HCT116 (cell line): Measurements from ENCODE around the gene SEC11A. TPM values are rescaled to one million over a fixed set of nuclear protein-coding genes. Genes with fewer than 3 reads are reported as not detected.
A peak's percentile ranks its signal among the peaks of the same experiment; 100 is the strongest.

ENCODE experiments used
- ATAC-seq: fragments of 200-7000 bp; cut with Tn5 transposase; 2 replicates; pipeline ENCODE4 v1.9.1; 2020; ENCODE audit warnings: mild to moderate bottlenecking, moderate library complexity
- BruUV-seq: library from RNA; stranded (reverse); fragments of 400-500 nt; replicated peaks from 2 replicates; lab custom pipeline; 2021; lab: Mats Ljungman, UMichigan
- CTCF ChIA-PET: fragments of 300-600 bp; sonication (Branson Sonifier 250); formaldehyde crosslinking; loops from one replicate; lab custom pipeline; 2021; ENCODE audit warnings: antibody characterized with exemption; lab: Charles Lee
- POLR2A ChIA-PET: fragments of 300-600, 350-600 bp; sonication (Branson Sonifier 250); formaldehyde crosslinking; loops from one replicate; lab custom pipeline; 2021; ENCODE audit warnings: antibody characterized with exemption; lab: Charles Lee
- RAD21 ChIA-PET, 2 experiments: fragments of 300-600 bp; sonication (Branson Sonifier 250); formaldehyde crosslinking; loops; one replicate each; lab custom pipeline; 2023; ENCODE audit warnings: low total read pairs in 2 of 2; ENCODE audit not compliant: uncharacterized antibody in 2 of 2, unreplicated experiment in 2 of 2, low non-redundant PET in 1 of 2; lab: Charles Lee
- DNase-seq: peaks from one replicate; pipeline ENCODE4 v3.0.0-alpha.2; 2010; ENCODE audit warnings: low read depth, low spot score
- H2AFZ ChIP-seq: fragments of 200-600 bp; shearing (Covaris generic), sonication (generic); 2 replicates; pipeline ENCODE4 v1.6.1; 2017; ENCODE audit warnings: low read depth, mixed run types, mixed read lengths, antibody characterized with exemption, low read length; ENCODE audit not compliant: poor library complexity, severe bottlenecking
- H3K27ac ChIP-seq: 2 replicates; pipeline ENCODE4 v1.5.1; 2012; ENCODE audit warnings: low read depth, low read length
- H3K27me3 ChIP-seq: fragments of 200-600 bp; sonication (generic); 2 replicates; pipeline ENCODE4 v1.6.1; 2016; ENCODE audit warnings: mixed run types, low read length, mixed read lengths; ENCODE audit not compliant: insufficient read depth
- H3K36me3 ChIP-seq, 2 experiments: fragments of 200-500 bp in 1 of 2; fragments of 200-600 bp in 1 of 2; sonication (Bioruptor generic) in 1 of 2; sonication (generic) in 1 of 2; 2 replicates each; pipeline versions ENCODE4 v1.5.1 to v1.6.1; 2014 to 2016; ENCODE audit warnings: low read length in 2 of 2, inconsistent platforms in 1 of 2, mixed read lengths in 1 of 2, mixed run types in 1 of 2; ENCODE audit not compliant: insufficient read depth in 2 of 2, control insufficient read depth in 1 of 2
- H3K4me1 ChIP-seq, 2 experiments: fragments of 200-600 bp in 1 of 2; sonication (generic) in 1 of 2; 2 replicates each; pipeline versions ENCODE4 v1.5.1 to v1.6.1; 2012 to 2017; ENCODE audit warnings: low read length in 2 of 2, inconsistent platforms in 1 of 2, mild to moderate bottlenecking in 1 of 2, mixed read lengths in 1 of 2, mixed run types in 1 of 2, moderate library complexity in 1 of 2; ENCODE audit not compliant: insufficient read depth in 2 of 2, control insufficient read depth in 1 of 2
- H3K4me2 ChIP-seq: fragments of 200-600 bp; sonication (generic); 2 replicates; pipeline ENCODE4 v1.6.1; 2017; ENCODE audit warnings: mixed run types, low read length, mixed read lengths
- H3K4me3 ChIP-seq, 2 experiments: fragments of 200-600 bp in 1 of 2; sonication (generic) in 1 of 2; replicated peaks in 1 of 2; 2 replicates each; pipeline ENCODE4 v1.5.1; 2011 to 2016; ENCODE audit warnings: low read length in 2 of 2, control low read depth in 1 of 2, low read depth in 1 of 2, mild to moderate bottlenecking in 1 of 2, mixed read lengths in 1 of 2, mixed run types in 1 of 2
- H3K79me2 ChIP-seq: fragments of 200-600 bp; sonication (generic); 2 replicates; pipeline ENCODE4 v1.6.1; 2017; ENCODE audit warnings: mild to moderate bottlenecking, mixed run types, low read length, moderate library complexity, mixed read lengths; ENCODE audit not compliant: insufficient read depth
- H3K9ac ChIP-seq: fragments of 200-600 bp; sonication (generic); 2 replicates; pipeline ENCODE4 v1.6.1; 2016; ENCODE audit warnings: low read length, mixed read lengths
- H3K9me2 ChIP-seq: fragments of 200-600 bp; sonication (generic), shearing (Covaris generic); 2 replicates; pipeline ENCODE4 v1.6.1; 2017; ENCODE audit warnings: mixed run types, mild to moderate bottlenecking, moderate library complexity; ENCODE audit not compliant: insufficient read depth
- H3K9me3 ChIP-seq, 2 experiments: fragments of 200-500 bp in 1 of 2; fragments of 200-600 bp in 1 of 2; sonication (Bioruptor generic) in 1 of 2; sonication (generic) in 1 of 2; 2 replicates each; pipeline ENCODE4 v1.6.1; 2014 to 2017; ENCODE audit warnings: low read length in 2 of 2, mixed read lengths in 2 of 2, inconsistent platforms in 1 of 2, low read depth in 1 of 2, mild to moderate bottlenecking in 1 of 2, mixed run types in 1 of 2, moderate library complexity in 1 of 2; ENCODE audit not compliant: control insufficient read depth in 1 of 2, insufficient read depth in 1 of 2
- H4K20me1 ChIP-seq: fragments of 200-600 bp; sonication (generic), shearing (Covaris generic); 2 replicates; pipeline ENCODE4 v1.6.1; 2017; ENCODE audit warnings: mixed run types, mild to moderate bottlenecking, moderate library complexity; ENCODE audit not compliant: insufficient read depth
- CBX3 ChIP-seq: IDR thresholded peaks from 2 replicates; pipeline ENCODE4 v1.6.1; 2012; ENCODE audit warnings: low read depth
- CEBPB ChIP-seq: IDR thresholded peaks from 2 replicates; pipeline ENCODE4 v1.6.1; 2012; ENCODE audit warnings: low read depth
- EGR1 ChIP-seq: IDR thresholded peaks from 2 replicates; pipeline ENCODE4 v1.6.1; 2012; ENCODE audit warnings: low read depth
- ELF1 ChIP-seq: IDR thresholded peaks from 2 replicates; pipeline ENCODE4 v1.6.1; 2012; ENCODE audit warnings: low read depth, borderline replicate concordance
- EZH2 ChIP-seq: fragments of 200-600 bp; sonication (generic); IDR thresholded peaks from 2 replicates; pipeline ENCODE4 v1.6.1; 2017; ENCODE audit warnings: antibody characterized with exemption, mixed run types
- EZH2phosphoT487 ChIP-seq: fragments of 200-600 bp; IDR thresholded peaks from 2 replicates; pipeline ENCODE4 v1.6.1; 2018; ENCODE audit warnings: antibody characterized with exemption, borderline replicate concordance
- POLR2A ChIP-seq: IDR thresholded peaks from 2 replicates; pipeline ENCODE4 v1.7.0; 2011; ENCODE audit warnings: borderline replicate concordance; ENCODE audit not compliant: insufficient read depth, insufficient read length; ENCODE audit errors: extremely low read depth
- POLR2AphosphoS5 ChIP-seq: IDR thresholded peaks from 2 replicates; pipeline ENCODE4 v1.6.1; 2011; ENCODE audit warnings: mild to moderate bottlenecking, low read depth, low read length, moderate library complexity
- RAD21 ChIP-seq: IDR thresholded peaks from 2 replicates; pipeline ENCODE4 v1.6.1; 2012; ENCODE audit warnings: low read depth, mild to moderate bottlenecking
- SP1 ChIP-seq: IDR thresholded peaks from 2 replicates; pipeline ENCODE4 v1.6.1; 2012; ENCODE audit warnings: low read depth
- SRF ChIP-seq: IDR thresholded peaks from 2 replicates; pipeline ENCODE4 v1.6.1; 2012; ENCODE audit warnings: low read depth
- YY1 ChIP-seq: IDR thresholded peaks from 2 replicates; pipeline ENCODE4 v1.6.1; 2011; ENCODE audit warnings: low read length, low read depth, moderate library complexity, mild to moderate bottlenecking; ENCODE audit not compliant: insufficient replicate concordance; ENCODE audit errors: extremely low read depth
- ZFX ChIP-seq: fragments of 450-650 bp; IDR thresholded peaks from 2 replicates; pipeline ENCODE4 v1.6.1; 2017
- ZNF274 ChIP-seq: fragments of 200-500 bp; sonication (Bioruptor generic); IDR thresholded peaks from 2 replicates; pipeline ENCODE4 v1.6.1; 2014; ENCODE audit warnings: mild to moderate bottlenecking, low read depth, low read length, inconsistent platforms
- intact Hi-C: fragments of 100-400 bp; cut with micrococcal nuclease; formaldehyde crosslinking; loops from 2 replicates; pipeline ENCODE4 v1.10.0; 2022
- total RNA-seq: library from RNA; stranded (reverse); gene quantifications from one replicate; pipeline ENCODE4 v1.2.1, GENCODE V29; 2021; ENCODE audit not compliant: unreplicated experiment
- TF ChIP-seq, protein P1 (sequence below): IDR thresholded peaks from 2 replicates; pipeline ENCODE4 v1.6.1; 2012; ENCODE audit warnings: low read depth
- TF ChIP-seq, protein P2 (sequence below), 3 experiments: fragments of 200-600 bp in 1 of 3; sonication (generic) in 1 of 3; IDR thresholded peaks in 2 of 3; conservative IDR thresholded peaks in 1 of 3; 2 replicates each; pipeline ENCODE4 v1.5.1; 2012 to 2017; ENCODE audit warnings: low read depth in 2 of 3, low read length in 2 of 3, antibody characterized with exemption in 1 of 3, borderline replicate concordance in 1 of 3, control low read depth in 1 of 3, mild to moderate bottlenecking in 1 of 3, mixed read lengths in 1 of 3, mixed run types in 1 of 3, moderate library complexity in 1 of 3; ENCODE audit not compliant: insufficient read depth in 1 of 3
- TF ChIP-seq, protein P3 (sequence below): IDR thresholded peaks from 2 replicates; pipeline ENCODE4 v1.6.1; 2011; ENCODE audit warnings: mild to moderate bottlenecking, low read length, moderate library complexity; ENCODE audit not compliant: insufficient replicate concordance; ENCODE audit errors: extremely low read depth
- TF ChIP-seq, protein P4 (sequence below): IDR thresholded peaks from 2 replicates; pipeline ENCODE4 v1.6.1; 2012

Gene SEC11A
- total RNA-seq, 1 experiment from 2014 or later, result 175 TPM

DNA sequence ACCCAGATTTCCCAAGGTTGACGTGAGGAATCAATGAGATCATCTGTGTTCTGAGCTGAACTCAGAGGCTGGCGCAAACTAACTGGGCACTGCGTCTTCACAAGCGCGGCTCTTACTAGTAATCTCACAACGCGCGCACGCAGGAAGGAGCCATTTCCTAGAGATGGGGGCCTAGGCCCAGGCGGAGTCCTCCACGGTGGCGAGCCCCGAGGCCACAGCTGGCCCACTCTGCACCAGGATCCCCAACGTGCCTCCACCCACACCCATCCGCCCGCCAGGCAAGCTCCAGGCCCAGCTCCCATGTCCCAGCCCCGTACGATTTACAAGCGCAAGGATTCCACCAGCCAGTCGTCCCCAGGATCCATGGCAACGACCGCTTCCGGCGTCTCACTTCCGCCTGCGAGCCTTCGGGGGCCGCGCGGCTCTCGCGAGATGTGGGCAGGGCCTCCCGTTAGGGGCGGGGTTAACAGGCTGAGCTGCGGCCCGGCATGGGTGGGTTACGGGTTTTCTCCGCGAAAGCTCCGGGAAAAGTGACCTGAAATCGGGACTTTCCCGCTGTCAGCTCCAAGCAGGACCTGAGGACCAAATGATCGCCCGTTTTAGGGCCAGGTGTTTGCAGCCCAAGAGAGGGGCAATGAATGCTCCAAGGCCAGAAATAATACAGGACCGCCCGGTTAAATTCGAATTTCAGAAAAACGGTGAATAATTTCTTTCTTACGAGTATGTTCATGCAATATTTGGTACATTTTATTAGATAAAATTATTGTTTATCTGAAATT lies 61.8 kb downstream of the SEC11A start, which contains the start of gene WDR73:
Gene WDR73 (minus strand): TSS at position 374 of the 779 bp plus-strand sequence. CDS start 9 bp downstream, at position 365.
- no TSS peak for BruUV-seq
- POLR2A ChIA-PET, result interaction anchor here (0.8 to 1.6 kb wide), 4 partner anchors 15 to 274 kb away, joined by 3 to 5 read pairs (median 4); no protein-coding TSS in a partner anchor
- H3K9ac ChIP-seq, result peak within 1 kb of the TSS; percentile 98
- intact Hi-C loops, result loop anchor here (1.0 to 10.0 kb wide), 5 partner anchors 94 to 281 kb away; partner anchors contain the start of gene ZNF592
- peaks cover 18 to 54% of the 10 kb centered on the region in 2 experiments for H3K4me1 ChIP-seq
- peaks cover 19 to 29% of the 10 kb centered on the region in 2 experiments for H3K36me3 ChIP-seq
- peak within 1 kb of the TSS; percentile 61 to 86 for H3K4me3 ChIP-seq
- CTCF ChIA-PET, result interaction anchor here (0.7 to 1.6 kb wide), 5 partner anchors 66 to 281 kb away, joined by 3 to 6 read pairs (median 4); no protein-coding TSS in a partner anchor
- H4K20me1 ChIP-seq, result no peaks in the 10 kb centered on the region
- peak within 1 kb of the TSS; percentile 16 for H2AFZ ChIP-seq
- ATAC-seq (peak; percentile 91), DNase-seq (peak; percentile 87)
- no peaks in the 10 kb centered on the region for H3K9me2 ChIP-seq
- RAD21 ChIA-PET, result interaction anchor here in 1 of 2 experiments (0.7 to 0.8 kb wide), 2 partner anchors 23 to 274 kb away, joined by 3 read pairs; no protein-coding TSS in a partner anchor
- no peaks in the 10 kb centered on the region for H3K27me3 ChIP-seq
- H3K9me3 ChIP-seq, result no peaks in the 10 kb centered on the region
- H3K79me2 ChIP-seq, result peaks cover 32% of the 10 kb centered on the region
- H3K27ac ChIP-seq, result peak within 1 kb of the TSS; percentile 76
- peak within 1 kb of the TSS; percentile 99 for H3K4me2 ChIP-seq
- TF ChIP-seq POLR2AphosphoS5 (peak; percentile 83), YY1 (no peak), CEBPB (no peak), ZFX (peak; percentile 95), EGR1 (no peak), EZH2 (no peak), POLR2A (peak; percentile 33), SP1 (peak; percentile 62), CBX3 (no peak), ZNF274 (no peak), EZH2phosphoT487 (no peak), ELF1 (no peak; the same call in 1 of the 2 replicates), RAD21 (no peak), SRF (no peak)
- TF ChIP-seq, protein P1, sequence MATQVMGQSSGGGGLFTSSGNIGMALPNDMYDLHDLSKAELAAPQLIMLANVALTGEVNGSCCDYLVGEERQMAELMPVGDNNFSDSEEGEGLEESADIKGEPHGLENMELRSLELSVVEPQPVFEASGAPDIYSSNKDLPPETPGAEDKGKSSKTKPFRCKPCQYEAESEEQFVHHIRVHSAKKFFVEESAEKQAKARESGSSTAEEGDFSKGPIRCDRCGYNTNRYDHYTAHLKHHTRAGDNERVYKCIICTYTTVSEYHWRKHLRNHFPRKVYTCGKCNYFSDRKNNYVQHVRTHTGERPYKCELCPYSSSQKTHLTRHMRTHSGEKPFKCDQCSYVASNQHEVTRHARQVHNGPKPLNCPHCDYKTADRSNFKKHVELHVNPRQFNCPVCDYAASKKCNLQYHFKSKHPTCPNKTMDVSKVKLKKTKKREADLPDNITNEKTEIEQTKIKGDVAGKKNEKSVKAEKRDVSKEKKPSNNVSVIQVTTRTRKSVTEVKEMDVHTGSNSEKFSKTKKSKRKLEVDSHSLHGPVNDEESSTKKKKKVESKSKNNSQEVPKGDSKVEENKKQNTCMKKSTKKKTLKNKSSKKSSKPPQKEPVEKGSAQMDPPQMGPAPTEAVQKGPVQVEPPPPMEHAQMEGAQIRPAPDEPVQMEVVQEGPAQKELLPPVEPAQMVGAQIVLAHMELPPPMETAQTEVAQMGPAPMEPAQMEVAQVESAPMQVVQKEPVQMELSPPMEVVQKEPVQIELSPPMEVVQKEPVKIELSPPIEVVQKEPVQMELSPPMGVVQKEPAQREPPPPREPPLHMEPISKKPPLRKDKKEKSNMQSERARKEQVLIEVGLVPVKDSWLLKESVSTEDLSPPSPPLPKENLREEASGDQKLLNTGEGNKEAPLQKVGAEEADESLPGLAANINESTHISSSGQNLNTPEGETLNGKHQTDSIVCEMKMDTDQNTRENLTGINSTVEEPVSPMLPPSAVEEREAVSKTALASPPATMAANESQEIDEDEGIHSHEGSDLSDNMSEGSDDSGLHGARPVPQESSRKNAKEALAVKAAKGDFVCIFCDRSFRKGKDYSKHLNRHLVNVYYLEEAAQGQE, result no peak
- TF ChIP-seq, protein P2, sequence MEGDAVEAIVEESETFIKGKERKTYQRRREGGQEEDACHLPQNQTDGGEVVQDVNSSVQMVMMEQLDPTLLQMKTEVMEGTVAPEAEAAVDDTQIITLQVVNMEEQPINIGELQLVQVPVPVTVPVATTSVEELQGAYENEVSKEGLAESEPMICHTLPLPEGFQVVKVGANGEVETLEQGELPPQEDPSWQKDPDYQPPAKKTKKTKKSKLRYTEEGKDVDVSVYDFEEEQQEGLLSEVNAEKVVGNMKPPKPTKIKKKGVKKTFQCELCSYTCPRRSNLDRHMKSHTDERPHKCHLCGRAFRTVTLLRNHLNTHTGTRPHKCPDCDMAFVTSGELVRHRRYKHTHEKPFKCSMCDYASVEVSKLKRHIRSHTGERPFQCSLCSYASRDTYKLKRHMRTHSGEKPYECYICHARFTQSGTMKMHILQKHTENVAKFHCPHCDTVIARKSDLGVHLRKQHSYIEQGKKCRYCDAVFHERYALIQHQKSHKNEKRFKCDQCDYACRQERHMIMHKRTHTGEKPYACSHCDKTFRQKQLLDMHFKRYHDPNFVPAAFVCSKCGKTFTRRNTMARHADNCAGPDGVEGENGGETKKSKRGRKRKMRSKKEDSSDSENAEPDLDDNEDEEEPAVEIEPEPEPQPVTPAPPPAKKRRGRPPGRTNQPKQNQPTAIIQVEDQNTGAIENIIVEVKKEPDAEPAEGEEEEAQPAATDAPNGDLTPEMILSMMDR (IDR thresholded peaks at IDR 0.05 in 2 of 3, conservative IDR thresholded peaks at IDR 0.05 in 1 of 3; ENCODE audit: borderline replicate concordance in 1 of 3, insufficient read depth in 1 of 3, low read depth in 2 of 3, low read length in 2 of 3), result no peak
- TF ChIP-seq, protein P3, sequence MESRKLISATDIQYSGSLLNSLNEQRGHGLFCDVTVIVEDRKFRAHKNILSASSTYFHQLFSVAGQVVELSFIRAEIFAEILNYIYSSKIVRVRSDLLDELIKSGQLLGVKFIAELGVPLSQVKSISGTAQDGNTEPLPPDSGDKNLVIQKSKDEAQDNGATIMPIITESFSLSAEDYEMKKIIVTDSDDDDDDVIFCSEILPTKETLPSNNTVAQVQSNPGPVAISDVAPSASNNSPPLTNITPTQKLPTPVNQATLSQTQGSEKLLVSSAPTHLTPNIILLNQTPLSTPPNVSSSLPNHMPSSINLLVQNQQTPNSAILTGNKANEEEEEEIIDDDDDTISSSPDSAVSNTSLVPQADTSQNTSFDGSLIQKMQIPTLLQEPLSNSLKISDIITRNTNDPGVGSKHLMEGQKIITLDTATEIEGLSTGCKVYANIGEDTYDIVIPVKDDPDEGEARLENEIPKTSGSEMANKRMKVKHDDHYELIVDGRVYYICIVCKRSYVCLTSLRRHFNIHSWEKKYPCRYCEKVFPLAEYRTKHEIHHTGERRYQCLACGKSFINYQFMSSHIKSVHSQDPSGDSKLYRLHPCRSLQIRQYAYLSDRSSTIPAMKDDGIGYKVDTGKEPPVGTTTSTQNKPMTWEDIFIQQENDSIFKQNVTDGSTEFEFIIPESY, result peak; percentile 98
- TF ChIP-seq, protein P4, sequence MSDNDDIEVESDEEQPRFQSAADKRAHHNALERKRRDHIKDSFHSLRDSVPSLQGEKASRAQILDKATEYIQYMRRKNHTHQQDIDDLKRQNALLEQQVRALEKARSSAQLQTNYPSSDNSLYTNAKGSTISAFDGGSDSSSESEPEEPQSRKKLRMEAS, result peak; percentile 69; the same call in 1 of the 2 replicates
